Mononuclear cell (primary cell): ENCODE measurements around the gene CACNA1E. TPM values are rescaled to one million over a fixed set of nuclear protein-coding genes. Genes with fewer than 3 reads are reported as not detected.

Experiments
- H3K27me3 ChIP-seq: 2 replicates; pipeline ENCODE4 v1.6.0; 2011; ENCODE audit warnings: low read length, control low read depth; ENCODE audit not compliant: insufficient read depth
- H3K4me1 ChIP-seq: 2 replicates; pipeline ENCODE4 v1.5.1; 2011; ENCODE audit warnings: mild to moderate bottlenecking, low read length, control low read depth; ENCODE audit not compliant: insufficient read depth
- H3K4me3 ChIP-seq: 2 replicates; pipeline ENCODE4 v1.5.1; 2011; ENCODE audit warnings: mild to moderate bottlenecking, low read length, moderate library complexity
- H3K9me3 ChIP-seq: 2 replicates; pipeline ENCODE4 v1.5.1; 2011; ENCODE audit warnings: low read depth, mild to moderate bottlenecking, control low read depth, low read length
- total RNA-seq: library from RNA; depleted of rRNA; stranded (reverse); fragments of >200 nt; gene quantifications from one replicate; pipeline ENCODE4 v1.2.3, GENCODE V29; 2012

Gene CACNA1E
- total RNA-seq, 1 donor, result under 0.01 TPM

DNA sequence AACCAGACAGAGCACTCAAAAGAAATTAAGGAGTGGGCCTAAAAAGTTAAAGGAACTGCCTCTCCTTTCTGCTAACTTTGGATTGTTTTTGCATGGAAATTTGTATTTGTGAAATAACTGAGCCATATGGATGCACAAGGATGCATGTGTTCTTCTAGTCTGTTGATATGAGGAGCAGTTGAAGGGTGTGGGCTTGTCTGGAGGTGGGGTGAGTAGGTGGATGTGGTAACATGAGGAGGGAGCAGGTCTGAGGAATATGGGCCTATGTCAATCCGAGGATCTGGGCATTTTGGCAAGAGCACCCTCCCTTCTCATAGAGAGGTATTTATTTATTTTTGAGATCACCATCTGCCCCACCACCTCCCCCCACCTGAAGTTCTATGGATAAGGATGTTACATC, 13.4 kb downstream of the CACNA1E start:
- peaks cover 16% of the 10 kb centered on the region for H3K27me3 ChIP-seq
- H3K4me1 ChIP-seq, result no peaks in the 10 kb centered on the region
- no peak overlapping the region for H3K4me3 ChIP-seq
- H3K9me3 ChIP-seq, result no peaks in the 10 kb centered on the region

GRCh38 chr1:181497870-181498269, 14.6 kb downstream of the CACNA1E start:
- Histone ChIP-seq H3K27me3 (peaks cover 9% of the 10 kb centered on the region), H3K9me3 (no peaks in the 10 kb centered on the region), H3K4me1 (peaks cover 3% of the 10 kb centered on the region), H3K4me3 (no peak overlapping the region)

DNA sequence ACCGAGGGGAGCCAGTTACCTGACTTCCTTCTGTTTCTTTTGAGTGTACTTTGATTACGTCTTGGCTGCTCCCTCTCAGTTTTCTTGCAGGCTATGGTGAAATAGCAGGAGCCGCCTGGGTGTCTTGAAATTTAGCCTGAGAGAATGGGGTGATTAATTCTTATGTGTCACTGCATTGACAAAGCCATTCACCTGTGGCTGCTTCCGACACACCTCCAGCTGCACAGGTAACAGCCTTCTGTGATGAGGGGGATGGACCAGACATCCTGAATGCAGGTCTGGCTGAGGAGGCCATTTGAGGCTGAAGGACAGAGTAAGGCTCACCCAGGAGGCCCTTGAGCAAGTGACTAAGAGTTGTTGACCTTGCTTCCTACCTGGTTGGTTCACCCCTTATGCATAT, 16.5 kb downstream of the CACNA1E start:
- no peak overlapping the region for H3K4me3 ChIP-seq
- H3K9me3 ChIP-seq, result no peaks in the 10 kb centered on the region
- H3K4me1 ChIP-seq, result peaks cover 22% of the 10 kb centered on the region
- H3K27me3 ChIP-seq, result no peaks in the 10 kb centered on the region

DNA sequence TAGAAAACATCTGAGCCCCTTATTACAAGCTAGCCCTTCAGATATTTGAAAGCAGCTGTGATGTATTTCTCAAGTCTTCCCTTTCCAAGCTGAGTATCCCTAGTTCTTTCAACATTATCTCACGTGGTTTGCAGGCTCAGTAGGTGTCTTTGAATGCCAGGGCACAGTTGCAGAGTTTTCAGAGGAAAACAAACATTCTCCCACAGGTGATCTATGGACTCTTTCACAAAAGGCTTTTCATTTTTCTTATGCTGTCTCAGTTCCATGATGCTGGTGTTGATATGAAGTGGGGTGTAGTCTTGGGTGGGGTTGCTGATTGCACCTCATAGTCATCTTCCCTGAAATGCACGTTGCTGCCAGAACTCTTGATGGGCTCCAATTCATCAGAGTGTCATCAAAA, 17.3 kb downstream of the CACNA1E start:
- Histone ChIP-seq H3K9me3 (no peaks in the 10 kb centered on the region), H3K4me3 (no peak overlapping the region), H3K27me3 (no peaks in the 10 kb centered on the region), H3K4me1 (peaks cover 30% of the 10 kb centered on the region)

- no peaks in the 10 kb centered on the region for H3K9me3 ChIP-seq
- no peaks in the 10 kb centered on the region for H3K27me3 ChIP-seq
- H3K4me3 ChIP-seq, result no peak overlapping the region
- H3K4me1 ChIP-seq, result peaks cover 40% of the 10 kb centered on the region
Observed at GRCh38 chr1:181501612-181502011, 18.3 kb downstream of the CACNA1E start.

DNA sequence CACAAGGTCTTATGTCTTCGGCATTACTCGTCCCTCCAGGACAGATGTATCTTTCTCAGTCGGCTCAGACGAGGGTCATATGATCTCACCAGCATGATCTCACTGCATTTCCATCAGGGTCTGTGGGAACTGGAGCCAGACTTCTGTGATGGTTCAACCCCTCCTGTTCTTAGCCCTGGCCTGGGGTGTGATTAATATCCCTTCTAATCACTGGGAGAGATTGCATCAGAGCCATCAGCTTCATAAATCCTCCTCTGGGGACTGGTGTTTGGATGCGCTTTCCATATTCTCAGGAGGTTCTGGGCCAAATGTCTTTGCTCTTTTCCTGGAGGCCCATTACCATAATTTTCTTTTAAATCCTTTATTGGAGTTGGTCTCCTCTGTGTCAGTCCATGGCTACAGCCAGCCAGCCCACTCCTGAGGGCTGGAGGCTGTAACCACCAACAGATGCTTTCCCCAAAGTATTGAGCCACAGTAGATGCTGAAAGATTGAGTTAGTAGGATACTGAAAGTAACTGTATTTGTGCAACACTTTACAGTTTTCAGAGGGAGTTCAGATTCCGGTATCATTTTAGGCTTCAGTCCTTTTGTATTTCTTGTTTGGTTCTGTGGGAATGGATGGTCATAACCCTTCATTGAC, 20.0 kb downstream of the CACNA1E start:
- Histone ChIP-seq H3K9me3 (no peaks in the 10 kb centered on the region), H3K4me1 (peaks cover 48% of the 10 kb centered on the region), H3K27me3 (no peaks in the 10 kb centered on the region), H3K4me3 (no peak overlapping the region)

- Histone ChIP-seq H3K4me3 (no peak overlapping the region), H3K4me1 (peaks cover 48% of the 10 kb centered on the region), H3K27me3 (no peaks in the 10 kb centered on the region), H3K9me3 (no peaks in the 10 kb centered on the region)
Observed at GRCh38 chr1:181504399-181504842, 21.1 kb downstream of the CACNA1E start.

GRCh38 chr1:181506563-181507353, 23.4 kb downstream of the CACNA1E start:
- no peaks in the 10 kb centered on the region for H3K27me3 ChIP-seq
- H3K4me3 ChIP-seq, result no peak overlapping the region
- peaks cover 48% of the 10 kb centered on the region for H3K4me1 ChIP-seq
- no peaks in the 10 kb centered on the region for H3K9me3 ChIP-seq

DNA sequence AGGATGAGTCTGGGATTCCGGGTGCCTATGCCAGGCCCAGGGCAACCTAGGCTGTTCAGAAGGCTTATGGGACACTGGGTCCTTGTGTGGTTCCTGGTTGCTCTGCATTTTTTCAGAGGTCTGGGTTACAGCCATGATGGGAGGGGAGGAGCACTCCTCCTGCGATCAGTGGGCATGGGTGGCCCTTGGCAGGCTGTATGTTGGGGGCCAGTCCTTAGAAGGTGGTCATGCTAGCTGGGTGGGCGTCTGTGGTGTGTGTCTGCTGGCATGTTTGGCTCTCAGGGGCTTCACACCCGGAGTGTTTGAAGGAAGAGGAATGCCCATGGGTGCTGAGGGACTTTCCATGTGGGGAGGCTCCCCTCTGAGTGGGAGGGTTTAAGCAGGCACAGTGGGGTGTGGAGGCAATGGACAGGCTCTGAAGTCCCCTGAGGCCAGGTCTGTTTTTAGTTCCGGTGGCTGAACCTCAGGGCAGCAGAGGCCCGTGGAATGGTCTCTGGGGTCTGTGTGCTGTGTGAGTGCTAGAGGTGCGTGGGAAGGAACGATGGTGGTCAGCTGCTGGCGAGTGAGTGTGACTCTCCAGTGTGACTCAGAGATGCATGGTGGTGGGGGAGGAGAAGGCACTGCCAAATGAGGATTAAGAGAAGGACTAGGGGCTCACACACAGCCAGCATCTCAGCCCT, 25.3 kb downstream of the CACNA1E start:
- no peaks in the 10 kb centered on the region for H3K9me3 ChIP-seq
- peaks cover 37% of the 10 kb centered on the region for H3K4me1 ChIP-seq
- H3K27me3 ChIP-seq, result no peaks in the 10 kb centered on the region
- no peak overlapping the region for H3K4me3 ChIP-seq

DNA sequence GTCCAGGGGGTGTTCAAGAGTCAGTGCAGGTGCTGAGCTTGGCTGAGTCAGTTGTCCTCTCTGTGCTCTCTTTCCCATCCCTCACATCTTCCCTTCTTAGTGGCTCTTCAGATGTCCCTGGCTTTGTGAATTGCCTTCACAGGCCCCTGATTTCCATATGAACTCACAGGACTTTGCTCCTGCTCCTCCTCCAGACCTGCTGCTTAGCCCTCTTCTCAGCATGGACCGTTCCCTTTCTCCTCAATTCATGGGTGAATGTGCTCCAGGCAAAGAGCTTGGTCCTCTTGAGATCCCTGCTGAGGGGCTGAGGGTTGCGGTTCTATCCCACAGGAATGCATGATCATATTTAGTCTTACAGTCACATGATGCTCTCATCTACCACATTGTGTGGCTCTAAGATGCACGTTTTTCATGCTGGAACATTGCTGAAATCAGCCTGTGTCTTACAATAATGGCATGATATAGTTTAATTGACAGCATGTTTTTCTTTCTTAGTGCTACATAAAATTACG, 30.5 kb downstream of the CACNA1E start:
- no peaks in the 10 kb centered on the region for H3K27me3 ChIP-seq
- no peak overlapping the region for H3K4me3 ChIP-seq
- peaks cover 7% of the 10 kb centered on the region for H3K4me1 ChIP-seq
- no peaks in the 10 kb centered on the region for H3K9me3 ChIP-seq

DNA sequence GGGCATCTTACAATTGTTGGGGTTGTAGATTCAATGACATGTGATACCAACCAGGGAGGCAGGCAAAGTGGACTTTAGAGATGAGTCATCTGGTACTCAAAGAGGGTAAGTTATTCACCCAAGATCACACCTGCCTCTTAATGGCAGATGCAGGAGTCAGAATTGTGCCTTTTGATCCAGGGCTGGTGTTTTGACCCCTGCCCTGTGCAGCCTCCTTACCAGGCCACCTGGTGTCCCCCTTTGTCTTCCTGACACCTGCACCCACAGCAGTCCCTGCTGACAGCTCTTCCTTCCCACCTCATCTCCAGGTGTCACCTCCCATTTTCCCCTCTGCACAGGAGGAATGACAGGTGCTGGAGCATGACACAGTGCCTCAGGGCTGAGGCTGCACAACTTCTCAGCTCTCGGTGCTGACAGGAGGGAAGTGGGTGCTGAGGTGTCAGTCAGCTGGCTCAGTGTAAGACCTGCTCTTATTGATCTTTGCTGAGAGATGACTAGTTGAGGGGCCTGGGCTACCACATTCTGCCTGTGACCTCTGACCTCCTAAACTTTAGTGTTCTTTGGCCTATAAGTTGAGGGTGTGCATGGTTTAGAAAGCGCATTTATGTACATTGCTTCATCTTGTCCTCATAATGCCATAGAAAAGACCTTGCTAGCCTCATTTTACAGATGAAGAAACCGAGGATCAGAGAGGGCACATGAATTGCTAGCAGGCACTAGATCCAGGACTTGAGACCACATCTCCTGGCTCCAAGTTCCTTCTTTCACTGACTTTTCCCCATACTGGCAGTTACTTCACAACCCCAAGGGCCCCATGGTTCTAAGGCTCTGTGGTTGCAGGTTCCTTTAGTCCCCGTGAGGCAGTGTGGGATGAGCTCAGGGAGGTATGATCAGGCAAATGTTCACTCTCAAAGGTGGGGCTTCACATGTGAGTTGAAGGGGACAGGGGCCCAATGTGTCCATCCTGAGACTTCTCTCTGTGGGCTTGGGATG, 31.3 kb downstream of the CACNA1E start:
- H3K9me3 ChIP-seq, result no peaks in the 10 kb centered on the region
- no peaks in the 10 kb centered on the region for H3K27me3 ChIP-seq
- peaks cover 7% of the 10 kb centered on the region for H3K4me1 ChIP-seq
- H3K4me3 ChIP-seq, result no peak overlapping the region

- Histone ChIP-seq H3K27me3 (no peaks in the 10 kb centered on the region), H3K4me3 (no peak overlapping the region), H3K9me3 (no peaks in the 10 kb centered on the region), H3K4me1 (peaks cover 7% of the 10 kb centered on the region)
Observed at GRCh38 chr1:181516706-181517105, 33.4 kb downstream of the CACNA1E start.

DNA sequence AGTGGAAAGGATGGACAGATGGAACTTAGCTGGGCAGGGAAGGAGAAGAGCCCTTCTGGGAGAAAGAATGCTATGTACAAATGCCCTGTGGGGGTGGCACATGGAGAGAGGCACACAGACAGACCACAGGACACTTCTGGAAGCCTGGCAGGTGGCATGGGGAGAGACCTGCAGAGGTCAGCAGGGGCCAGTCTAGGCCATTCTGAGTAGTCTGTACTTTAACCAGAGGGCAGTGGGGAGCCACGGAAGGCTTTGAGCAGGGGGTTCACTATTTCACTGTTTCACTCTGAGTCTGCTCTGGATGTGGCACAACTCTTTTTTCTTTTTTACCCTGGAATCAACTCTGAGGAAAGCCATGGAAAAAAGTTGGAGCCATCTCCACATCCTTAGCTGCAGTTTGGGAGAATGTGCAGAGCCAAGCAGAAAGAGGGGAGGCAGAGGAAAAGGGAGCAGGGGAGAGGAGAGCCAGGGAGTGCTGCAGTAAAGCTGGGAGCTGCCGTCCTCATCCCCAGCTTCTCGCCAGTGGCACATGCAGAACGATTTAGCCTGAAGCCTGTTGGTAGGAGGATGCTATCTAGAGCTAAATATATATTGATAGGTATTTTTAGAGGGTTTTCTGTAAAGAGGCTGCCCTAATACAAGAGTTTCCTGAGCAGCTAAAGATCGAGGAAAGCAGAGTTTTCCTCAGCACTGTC, 34.0 kb downstream of the CACNA1E start:
- no peak overlapping the region for H3K4me3 ChIP-seq
- H3K9me3 ChIP-seq, result no peaks in the 10 kb centered on the region
- H3K27me3 ChIP-seq, result no peaks in the 10 kb centered on the region
- H3K4me1 ChIP-seq, result peaks cover 7% of the 10 kb centered on the region

- Histone ChIP-seq H3K27me3 (no peaks in the 10 kb centered on the region), H3K9me3 (no peaks in the 10 kb centered on the region), H3K4me3 (no peak overlapping the region), H3K4me1 (peaks cover 7% of the 10 kb centered on the region)
Observed at GRCh38 chr1:181518152-181518551, 34.8 kb downstream of the CACNA1E start.
